Osteocyte (in vitro differentiated cells): ENCODE measurements around the gene USP7. TPM values are rescaled to one million over a fixed set of nuclear protein-coding genes. Genes with fewer than 3 reads are reported as not detected.
"Not testable (repeated sequence)": the region's sequence is repeated elsewhere in the genome, so short reads cannot be mapped to it uniquely, and the experiment has no call there.

Experiments
- DNase-seq: peaks from one replicate; pipeline ENCODE4 v3.0.0; 2021; ENCODE audit warnings: mixed read lengths; ENCODE audit not compliant: unreplicated experiment; ENCODE audit errors: extremely low spot score
- H3K27ac Mint-ChIP-seq: one replicate; pipeline ENCODE4 v1.8.0; 2021; ENCODE audit warnings: mild to moderate bottlenecking, mixed read lengths; ENCODE audit not compliant: unreplicated experiment
- H3K27me3 Mint-ChIP-seq: one replicate; pipeline ENCODE4 v1.8.0; 2021; ENCODE audit warnings: mixed read lengths; ENCODE audit not compliant: unreplicated experiment
- H3K36me3 Mint-ChIP-seq: one replicate; pipeline ENCODE4 v1.8.0; 2021; ENCODE audit warnings: mixed read lengths; ENCODE audit not compliant: unreplicated experiment
- H3K4me1 Mint-ChIP-seq: one replicate; pipeline ENCODE4 v1.8.0; 2021; ENCODE audit warnings: mixed read lengths; ENCODE audit not compliant: unreplicated experiment
- H3K4me3 Mint-ChIP-seq: one replicate; pipeline ENCODE4 v1.8.0; 2021; ENCODE audit warnings: mild to moderate bottlenecking, moderate library complexity, mixed read lengths; ENCODE audit not compliant: unreplicated experiment
- H3K9me3 Mint-ChIP-seq: one replicate; pipeline ENCODE4 v1.8.0; 2021; ENCODE audit warnings: mixed read lengths; ENCODE audit not compliant: unreplicated experiment
- CTCF ChIP-seq: fragments of 200-600 bp; sonication (generic); IDR thresholded peaks from 2 replicates; pipeline ENCODE4 v1.5.0; 2021; ENCODE audit warnings: antibody characterized with exemption, mild to moderate bottlenecking, moderate library complexity
- total RNA-seq: library from RNA; stranded (reverse); gene quantifications from 2 replicates; pipeline ENCODE4 v1.2.1, GENCODE V29; 2021

Gene USP7
- total RNA-seq, 1 donor from 2014 or later = 88.2 TPM

- Mint-ChIP-seq H3K36me3 (peaks cover 10% of the 10 kb centered on the region), H3K4me1 (peaks cover 23% of the 10 kb centered on the region), H3K4me3 (no peak overlapping the region), H3K9me3 (no peaks in the 10 kb centered on the region), H3K27ac (no peak overlapping the region), H3K27me3 (no peaks in the 10 kb centered on the region)
- no peak for TF ChIP-seq CTCF
- DNase-seq = no peak
These were observed 80.9 kb downstream of the USP7 start for GRCh38 chr16:8882725-8883377.

DNA sequence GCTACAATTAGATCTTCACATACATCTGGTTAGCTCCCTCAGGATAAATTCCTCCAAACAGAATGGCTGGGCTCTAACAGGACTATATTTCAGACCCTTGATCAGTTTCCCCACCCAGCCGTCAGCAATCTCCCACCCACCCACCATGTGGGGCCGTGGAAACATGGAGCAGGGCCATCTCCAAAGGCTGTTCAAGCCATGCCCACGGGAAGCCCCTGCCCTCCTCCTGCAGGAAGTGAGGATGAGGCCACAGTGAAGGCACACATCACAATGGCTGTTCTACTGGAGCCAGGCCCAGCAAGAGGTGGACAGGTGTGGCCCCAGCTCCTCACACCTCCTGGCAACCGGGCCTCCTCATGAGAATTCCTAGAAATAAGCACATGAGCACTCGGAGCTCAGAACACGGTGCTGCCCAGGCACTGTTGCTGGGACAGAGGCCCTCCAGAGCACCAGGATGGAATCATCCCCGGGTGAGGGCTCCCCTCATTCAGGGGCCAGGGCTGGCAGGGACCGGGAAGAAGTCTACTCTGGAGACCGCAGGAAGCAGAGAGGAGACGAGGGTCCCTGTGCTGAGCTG is 81.6 kb downstream of the USP7 start, which contains the start of gene LITAFD:
TSS of gene LITAFD (plus strand) at position 311 of the 577 bp plus-strand sequence. CDS start 2,005 bp downstream, outside the sequence.
- DNase-seq = no peak
- no peak within 1 kb of the TSS for H3K4me3 Mint-ChIP-seq
- H3K4me1 Mint-ChIP-seq = peaks cover 21% of the 10 kb centered on the region
- no peaks in the 10 kb centered on the region for H3K27me3 Mint-ChIP-seq
- no peaks in the 10 kb centered on the region for H3K9me3 Mint-ChIP-seq
- H3K36me3 Mint-ChIP-seq = peaks cover 3% of the 10 kb centered on the region
- no peak for TF ChIP-seq CTCF
- no peak within 1 kb of the TSS for H3K27ac Mint-ChIP-seq

GRCh38 chr16:8880839-8881510 is 82.7 kb downstream of the USP7 start:
- no peak for DNase-seq
- no peak for TF ChIP-seq CTCF
- no peak overlapping the region for H3K27ac Mint-ChIP-seq
- H3K4me3 Mint-ChIP-seq = no peak overlapping the region
- H3K4me1 Mint-ChIP-seq = peaks cover 13% of the 10 kb centered on the region
- no peaks in the 10 kb centered on the region for H3K27me3 Mint-ChIP-seq
- no peaks in the 10 kb centered on the region for H3K9me3 Mint-ChIP-seq
- H3K36me3 Mint-ChIP-seq = no peaks in the 10 kb centered on the region

DNA sequence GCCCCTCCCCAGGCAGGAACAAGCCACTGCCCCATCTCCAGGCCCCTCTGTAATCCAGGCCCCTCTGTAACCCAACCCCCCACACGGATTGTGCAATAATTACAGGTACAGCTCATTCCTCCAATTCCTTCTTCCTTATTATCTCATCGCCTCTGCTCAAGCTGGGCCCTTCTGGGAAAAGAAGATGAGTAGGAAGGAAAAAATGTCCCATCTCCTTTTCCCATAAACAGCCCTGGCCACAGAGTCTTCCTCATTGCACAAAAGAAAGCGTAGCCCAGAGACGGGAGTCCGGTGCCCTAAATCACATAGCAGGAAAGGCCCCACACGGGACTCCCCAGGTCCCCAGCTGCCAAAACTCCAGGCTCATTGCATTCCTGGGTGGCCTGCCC is 85.2 kb downstream of the USP7 start:
- no peaks in the 10 kb centered on the region for H3K36me3 Mint-ChIP-seq
- H3K27me3 Mint-ChIP-seq = no peaks in the 10 kb centered on the region
- TF ChIP-seq CTCF = no peak
- H3K27ac Mint-ChIP-seq = peak overlapping the region; percentile 14
- no peak for DNase-seq
- H3K4me1 Mint-ChIP-seq = peaks cover 7% of the 10 kb centered on the region
- H3K4me3 Mint-ChIP-seq = no peak overlapping the region
- H3K9me3 Mint-ChIP-seq = no peaks in the 10 kb centered on the region

DNA sequence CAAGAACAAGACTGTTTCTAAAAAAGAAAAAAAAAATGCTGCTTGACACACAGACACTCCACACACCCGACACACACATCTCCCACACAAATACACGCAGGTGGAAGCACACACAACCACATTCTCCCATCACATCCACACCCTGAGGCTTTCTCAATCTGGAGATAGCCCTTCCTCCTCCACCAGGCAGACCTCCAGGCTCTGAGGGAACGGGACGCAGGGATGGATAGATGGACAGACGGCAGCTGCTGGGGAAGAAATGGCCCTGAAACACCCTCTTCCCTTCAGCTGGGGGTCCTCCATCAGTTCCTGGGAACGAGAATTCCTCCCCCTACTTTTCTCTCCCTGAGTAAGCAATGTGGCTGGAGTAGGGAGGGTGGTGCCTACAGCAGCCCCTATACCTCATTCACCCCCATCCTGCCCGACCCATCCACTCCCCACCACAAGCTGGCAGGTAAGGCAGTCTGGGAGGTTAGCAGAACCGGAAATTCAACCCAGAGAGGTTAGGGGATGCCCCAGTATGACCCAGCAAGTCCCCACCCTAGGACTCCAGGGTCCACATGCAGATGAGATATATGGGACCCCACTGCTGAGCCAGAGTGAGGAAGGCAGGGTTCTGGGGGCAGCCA is 85.7 kb downstream of the USP7 start:
- no peaks in the 10 kb centered on the region for H3K36me3 Mint-ChIP-seq
- no peak for TF ChIP-seq CTCF
- peaks cover 7% of the 10 kb centered on the region for H3K4me1 Mint-ChIP-seq
- no peak overlapping the region for H3K4me3 Mint-ChIP-seq
- no peaks in the 10 kb centered on the region for H3K27me3 Mint-ChIP-seq
- H3K9me3 Mint-ChIP-seq = no peaks in the 10 kb centered on the region
- DNase-seq = no peak
- H3K27ac Mint-ChIP-seq = no peak overlapping the region

DNA sequence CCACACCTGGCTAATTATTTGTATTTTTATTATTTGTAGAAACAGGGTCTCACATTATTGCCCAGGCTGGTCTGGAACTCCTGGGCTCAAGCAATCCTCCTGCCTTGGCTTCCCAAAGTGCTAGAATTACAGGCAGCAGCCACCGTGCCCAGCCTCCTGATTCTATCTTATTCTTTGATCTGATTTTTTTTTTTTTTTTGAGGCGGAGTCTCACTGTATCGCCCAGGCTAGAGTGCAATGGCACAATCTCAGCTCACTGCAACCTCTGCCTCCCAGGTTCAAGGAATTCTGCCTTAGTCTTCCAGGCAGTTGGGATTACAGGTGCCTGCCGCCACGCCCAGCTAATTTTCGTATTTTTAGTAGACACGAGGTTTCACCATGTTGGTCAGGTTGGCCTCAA is 88.4 kb downstream of the USP7 start:
- H3K36me3 Mint-ChIP-seq, DNase-seq, H3K4me3 Mint-ChIP-seq, H3K27me3 Mint-ChIP-seq, H3K27ac Mint-ChIP-seq, H3K9me3 Mint-ChIP-seq: not testable (repeated sequence)
- H3K4me1 Mint-ChIP-seq = peaks cover 11% of the 10 kb centered on the region
